Gastrocnemius medialis (tissue), 4 donors: ENCODE measurements around the gene ABCB9. TPM values are rescaled to one million over a fixed set of nuclear protein-coding genes. Genes with fewer than 3 reads are reported as not detected.

ENCODE experiments used
- ATAC-seq, 2 donors: fragments of 150-250 bp; one replicate each; pipeline ENCODE4 v1.9.1; 2016
- DNase-seq, 2 donors: peaks; one replicate each; pipeline ENCODE4 v3.0.0-alpha.2; 2019
- H3K27ac ChIP-seq, 4 donors: fragments of 200-600 bp; sonication (generic); 1 replicate in 1 of 4; 2 replicates in 3 of 4; pipeline ENCODE4 v1.5.1; 2016 to 2018; ENCODE audit warnings: mild to moderate bottlenecking in 2 of 4, moderate library complexity in 1 of 4
- H3K27me3 ChIP-seq, 3 donors: fragments of 200-600 bp; sonication (generic) in 2 of 3; 1 replicate in 1 of 3; 2 replicates in 2 of 3; pipeline versions ENCODE4 v1.5.1 to v1.6.0; 2016 to 2019; ENCODE audit warnings: mild to moderate bottlenecking in 1 of 3, moderate library complexity in 1 of 3
- H3K36me3 ChIP-seq, 2 donors: fragments of 200-600 bp; sonication (generic) in 1 of 2; one replicate each; pipeline ENCODE4 v1.5.1; 2017 to 2018
- H3K4me1 ChIP-seq, 2 donors: fragments of 200-600 bp; sonication (generic) in 1 of 2; one replicate each; pipeline ENCODE4 v1.5.1; 2016 to 2017; ENCODE audit warnings: mild to moderate bottlenecking in 2 of 2
- H3K4me3 ChIP-seq, 4 donors: fragments of 200-600 bp; sonication (generic) in 3 of 4; 1 replicate in 1 of 4; 2 replicates in 3 of 4; pipeline ENCODE4 v1.5.1; 2016 to 2019; ENCODE audit warnings: mild to moderate bottlenecking in 2 of 4
- H3K9me3 ChIP-seq, 3 donors: fragments of 200-600 bp; sonication (generic) in 2 of 3; 1 replicate in 1 of 3; 2 replicates in 2 of 3; pipeline ENCODE4 v1.5.1; 2016 to 2019
- POLR2A ChIP-seq, 2 donors: fragments of 450-650 bp; IDR thresholded peaks; one replicate each; pipeline ENCODE4 v1.6.1; 2017; ENCODE audit warnings: antibody characterized with exemption in 2 of 2, mild to moderate bottlenecking in 2 of 2, moderate library complexity in 2 of 2
- in situ Hi-C, 4 donors: fragments of 200-750 bp; cut with MboI; loops; one replicate each; pipeline versions ENCODE4 v1.15.0 to v1.8.0; 2017; ENCODE audit warnings: low sequenced_read_pairs in 4 of 4
- intact Hi-C: fragments of 100-400 bp; cut with DNase I; formaldehyde crosslinking; loops from one replicate; pipeline ENCODE4 v1.15.1; 2023; ENCODE audit warnings: low total_unique reads
- total RNA-seq, 4 donors: library from RNA; depleted of rRNA; stranded (reverse); fragments of >200 nt; gene quantifications; one replicate each; pipeline versions ENCODE4 v1.1.0 to v1.2.3, GENCODE V29; 2016
- TF ChIP-seq, protein P1 (sequence below), 5 experiments: fragments of 450-650 bp in 3 of 5; fragments of 200-600 bp in 2 of 5; sonication (generic) in 2 of 5; IDR thresholded peaks in 4 of 5; conservative IDR thresholded peaks in 1 of 5; 1 replicate in 4 of 5; 2 replicates in 1 of 5; pipeline ENCODE4 v1.5.1; 2016 to 2019; ENCODE audit warnings: antibody characterized with exemption in 5 of 5, mild to moderate bottlenecking in 3 of 5, moderate library complexity in 3 of 5

ABCB9 gene
- total RNA-seq, 4 donors from 2014 or later: 0.53 to 1.5 (median 0.99) TPM

DNA sequence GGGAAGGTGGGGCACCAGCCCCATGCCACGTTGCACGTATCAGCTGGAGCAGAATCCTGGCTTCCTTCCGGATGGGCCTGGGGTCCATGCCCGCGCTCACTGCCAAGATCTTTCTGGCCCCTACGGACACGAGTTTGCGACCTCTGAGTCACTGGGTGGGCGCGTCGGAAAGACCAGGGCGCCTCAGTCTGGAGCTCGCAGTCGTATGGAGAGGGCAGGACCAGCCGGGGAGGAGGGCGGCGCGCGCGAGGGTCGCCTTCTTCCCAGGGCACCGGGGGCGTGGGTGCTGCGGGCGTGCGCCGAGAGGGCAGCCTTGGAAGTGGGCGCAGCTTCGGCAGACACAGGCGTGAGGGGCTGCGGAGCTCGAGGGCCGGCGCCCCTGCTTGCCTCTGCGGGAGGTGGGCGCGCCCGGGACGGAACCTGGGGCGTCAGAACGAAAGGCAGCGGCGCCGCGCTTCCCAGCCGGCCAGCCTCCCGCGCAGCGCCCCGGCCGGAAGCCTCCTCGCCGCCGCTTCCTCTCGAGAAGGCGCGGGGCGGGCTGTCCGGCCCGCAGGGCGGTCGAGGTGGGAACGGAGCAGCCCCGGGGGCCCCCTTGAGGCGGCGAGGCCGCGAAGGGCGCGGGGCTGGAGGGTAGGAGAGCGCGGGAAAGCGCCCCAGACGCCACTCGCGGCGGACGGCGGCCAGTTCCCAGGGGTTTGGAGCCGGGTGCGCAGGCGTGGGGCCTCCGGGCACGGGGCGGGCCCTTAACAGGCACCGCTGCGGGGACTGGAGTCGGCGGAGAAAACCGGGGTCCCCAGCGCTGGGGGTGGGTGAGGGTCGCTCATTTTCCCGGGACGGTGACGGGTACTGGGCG, 14.1 kb upstream of the ABCB9 start, which contains the start of gene ARL6IP4:
ARL6IP4 (plus strand) TSS at position 499 of the 853 bp plus-strand sequence. CDS start 459 bp downstream, outside the sequence.
- TF ChIP-seq, protein P1, sequence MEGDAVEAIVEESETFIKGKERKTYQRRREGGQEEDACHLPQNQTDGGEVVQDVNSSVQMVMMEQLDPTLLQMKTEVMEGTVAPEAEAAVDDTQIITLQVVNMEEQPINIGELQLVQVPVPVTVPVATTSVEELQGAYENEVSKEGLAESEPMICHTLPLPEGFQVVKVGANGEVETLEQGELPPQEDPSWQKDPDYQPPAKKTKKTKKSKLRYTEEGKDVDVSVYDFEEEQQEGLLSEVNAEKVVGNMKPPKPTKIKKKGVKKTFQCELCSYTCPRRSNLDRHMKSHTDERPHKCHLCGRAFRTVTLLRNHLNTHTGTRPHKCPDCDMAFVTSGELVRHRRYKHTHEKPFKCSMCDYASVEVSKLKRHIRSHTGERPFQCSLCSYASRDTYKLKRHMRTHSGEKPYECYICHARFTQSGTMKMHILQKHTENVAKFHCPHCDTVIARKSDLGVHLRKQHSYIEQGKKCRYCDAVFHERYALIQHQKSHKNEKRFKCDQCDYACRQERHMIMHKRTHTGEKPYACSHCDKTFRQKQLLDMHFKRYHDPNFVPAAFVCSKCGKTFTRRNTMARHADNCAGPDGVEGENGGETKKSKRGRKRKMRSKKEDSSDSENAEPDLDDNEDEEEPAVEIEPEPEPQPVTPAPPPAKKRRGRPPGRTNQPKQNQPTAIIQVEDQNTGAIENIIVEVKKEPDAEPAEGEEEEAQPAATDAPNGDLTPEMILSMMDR (IDR thresholded peaks at IDR 0.05 in 4 of 5, conservative IDR thresholded peaks at IDR 0.05 in 1 of 5): peak in 2 of 5 experiments; percentile 12 to 17
- peak; percentile 80 to 86 for TF ChIP-seq POLR2A (IDR thresholded peaks at IDR 0.05)
- peak; percentile 71 to 72 for ATAC-seq
- peak within 1 kb of the TSS; percentile 83 to 97 (median 92) for H3K4me3 ChIP-seq
- peaks cover 50 to 74% of the 10 kb centered on the region in 2 donors for H3K4me1 ChIP-seq
- intact Hi-C loops: loop anchor here (1.0 kb wide), 1 partner anchor 252 kb away; no protein-coding TSS in a partner anchor
- in situ Hi-C loops: no loop called here
- DNase-seq: no peak
- H3K9me3 ChIP-seq: no peaks in the 10 kb centered on the region
- peak within 1 kb of the TSS; percentile 79 to 91 (median 91) for H3K27ac ChIP-seq
- no peaks in the 10 kb centered on the region for H3K27me3 ChIP-seq
- peaks cover 0 to 6% of the 10 kb centered on the region in 2 donors for H3K36me3 ChIP-seq

- ATAC-seq: no peak
These were observed 13.6 kb upstream of the ABCB9 start for GRCh38 chr12:122979908-122980182.

DNA sequence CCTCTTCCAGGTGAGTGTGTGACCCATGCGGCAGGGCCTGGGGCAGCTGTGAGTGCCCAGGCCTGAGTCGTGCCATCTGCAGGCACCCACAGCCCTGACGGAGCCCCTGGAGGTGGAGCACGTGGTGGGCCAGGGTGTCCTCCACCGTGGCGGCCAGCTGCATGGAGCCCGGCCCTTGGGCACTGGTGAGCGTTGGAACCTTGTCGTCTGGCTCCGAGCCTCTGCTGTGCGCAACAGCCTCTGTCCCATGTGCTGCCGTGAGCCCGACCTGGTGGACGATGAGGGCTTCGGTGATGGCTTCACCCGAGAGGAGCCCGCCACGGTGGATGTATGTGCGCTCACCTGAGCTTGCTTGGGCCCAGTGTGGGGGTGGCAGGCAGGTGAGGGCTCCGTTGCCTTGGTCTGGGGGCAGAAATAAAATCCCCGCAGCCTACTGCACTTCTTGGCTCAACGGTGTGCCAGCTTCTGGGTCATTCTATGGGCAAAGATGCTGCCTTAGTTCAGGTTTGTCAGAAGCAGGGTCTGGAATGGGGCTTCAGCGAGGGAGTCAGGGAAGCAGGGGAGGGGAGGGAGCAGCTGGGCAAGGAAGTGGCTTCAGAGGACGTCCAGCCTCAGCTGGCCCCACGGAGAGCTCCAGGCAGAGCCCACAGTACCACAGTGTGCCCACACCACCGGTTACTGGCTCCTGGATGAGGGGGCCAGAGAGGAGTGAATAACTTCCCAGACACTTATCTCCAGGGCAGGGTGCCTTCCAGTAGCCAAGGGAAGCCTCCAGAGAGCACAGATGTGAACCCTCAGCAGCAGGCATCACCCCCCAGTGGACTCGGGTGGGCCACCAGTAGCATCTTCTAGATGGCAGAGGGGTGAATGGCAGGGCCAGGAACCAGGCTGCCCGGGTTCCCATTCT, 13.0 kb upstream of the ABCB9 start:
- peak overlapping the region in 1 of 4 donors; percentile 91 for H3K27ac ChIP-seq
- H3K9me3 ChIP-seq: no peaks in the 10 kb centered on the region
- no peaks in the 10 kb centered on the region for H3K27me3 ChIP-seq
- H3K36me3 ChIP-seq: peaks cover 0 to 6% of the 10 kb centered on the region in 2 donors
- in situ Hi-C loops (loop anchor here in 1 of 4 donors (10.0 kb wide), 1 partner anchor 256 kb away; the partner anchor contains the start of genes MPHOSPH9 and MTRFR), intact Hi-C loops (loop anchor here (5.0 to 10.0 kb wide), 2 partner anchors 173 to 386 kb away; partner anchors contain the start of genes PITPNM2 and SBNO1)
- TF ChIP-seq POLR2A (IDR thresholded peaks at IDR 0.05): no peak
- TF ChIP-seq, protein P1 (IDR thresholded peaks at IDR 0.05 in 4 of 5, conservative IDR thresholded peaks at IDR 0.05 in 1 of 5): no peak
- peaks cover 46 to 68% of the 10 kb centered on the region in 2 donors for H3K4me1 ChIP-seq
- ATAC-seq (no peak), DNase-seq (no peak)
- peak overlapping the region; percentile 83 to 97 (median 92) for H3K4me3 ChIP-seq

More at GRCh38 chr12:122979908-122980182, 13.6 kb upstream of the ABCB9 start:
- TF ChIP-seq, protein P1 (IDR thresholded peaks at IDR 0.05 in 4 of 5, conservative IDR thresholded peaks at IDR 0.05 in 1 of 5): no peak
- no peak for TF ChIP-seq POLR2A (IDR thresholded peaks at IDR 0.05)
- peaks cover 0 to 6% of the 10 kb centered on the region in 2 donors for H3K36me3 ChIP-seq
- in situ Hi-C loops (loop anchor here in 1 of 4 donors (10.0 kb wide), 1 partner anchor 255 kb away; the partner anchor contains the start of genes MPHOSPH9 and MTRFR), intact Hi-C loops (loop anchor here (1.0 to 10.0 kb wide), 3 partner anchors 172 to 385 kb away; partner anchors contain the start of genes PITPNM2 and SBNO1)
- no peak for DNase-seq
- H3K27me3 ChIP-seq: no peaks in the 10 kb centered on the region
- peak overlapping the region; percentile 79 to 91 (median 91) for H3K27ac ChIP-seq
- H3K4me3 ChIP-seq: peak overlapping the region; percentile 83 to 97 (median 92)
- no peaks in the 10 kb centered on the region for H3K9me3 ChIP-seq
- peaks cover 50 to 73% of the 10 kb centered on the region in 2 donors for H3K4me1 ChIP-seq

- TF ChIP-seq, protein P1 (IDR thresholded peaks at IDR 0.05 in 4 of 5, conservative IDR thresholded peaks at IDR 0.05 in 1 of 5): no peak
- no peak for TF ChIP-seq POLR2A (IDR thresholded peaks at IDR 0.05)
- H3K27me3 ChIP-seq: no peaks in the 10 kb centered on the region
- ATAC-seq (no peak), DNase-seq (no peak)
- no peak overlapping the region for H3K4me3 ChIP-seq
- no peak overlapping the region for H3K27ac ChIP-seq
- peaks cover 0 to 6% of the 10 kb centered on the region in 2 donors for H3K36me3 ChIP-seq
- in situ Hi-C loops (loop anchor here in 1 of 4 donors (10.0 kb wide), 1 partner anchor 256 kb away; the partner anchor contains the start of genes MPHOSPH9 and MTRFR), intact Hi-C loops (loop anchor here (5.0 to 10.0 kb wide), 2 partner anchors 174 to 386 kb away; partner anchors contain the start of genes PITPNM2 and SBNO1)
- H3K9me3 ChIP-seq: no peaks in the 10 kb centered on the region
- peaks cover 47 to 67% of the 10 kb centered on the region in 2 donors for H3K4me1 ChIP-seq
These were observed 12.3 kb upstream of the ABCB9 start for GRCh38 chr12:122978507-122978955.
